ENCODE data around the gene SPIN1. TPM values are rescaled to one million over a fixed set of nuclear protein-coding genes. Genes with fewer than 3 reads are reported as not detected.

Gene SPIN1
- total RNA-seq, 2 experiments from 2014 or later = 20.0 to 39.0 TPM

- intact Hi-C loops (cut with micrococcal nuclease; ENCODE audit: unreplicated experiment) = loop anchor here (5.0 kb wide), 1 partner anchor 42 kb away; no protein-coding TSS in a partner anchor
Measured at GRCh38 chr9:88435336-88435735, 47.1 kb downstream of the SPIN1 start.

GRCh38 chr9:88436379-88436778 is 48.1 kb downstream of the SPIN1 start:
- DNase-seq (ENCODE audit: low spot score) = no peak
- POLR2A ChIA-PET = no interaction called here
- no TSS peak for BruUV-seq (replicated peaks)
- H4K20me1 ChIP-seq (ENCODE audit: insufficient read depth, low read length) = no peaks in the 10 kb centered on the region
- CTCF ChIA-PET (ENCODE audit: unreplicated experiment) = no interaction called here
- no peak overlapping the region for H3K4me2 ChIP-seq (ENCODE audit: low read length)
- no peaks in the 10 kb centered on the region for H3K9me2 ChIP-seq (ENCODE audit: insufficient read depth, low read length)
- peaks cover 30% of the 10 kb centered on the region for H3K36me3 ChIP-seq (ENCODE audit: insufficient read depth, low read length)
- no peak overlapping the region for H3K4me3 ChIP-seq (ENCODE audit: low read depth, low read length, poor library complexity, severe bottlenecking)
- no peak for TF ChIP-seq CTCF (conservative IDR thresholded peaks at IDR 0.05; ENCODE audit: low read length)
- TF ChIP-seq EZH2phosphoT487 (IDR thresholded peaks at IDR 0.05; ENCODE audit: borderline replicate concordance, low read depth, low read length) = no peak
- H2AFZ ChIP-seq (ENCODE audit: low read length) = no peak overlapping the region
- H3K27ac ChIP-seq (ENCODE audit: low read depth, low read length, poor library complexity, severe bottlenecking) = no peak overlapping the region
- intact Hi-C loops (cut with micrococcal nuclease; ENCODE audit: unreplicated experiment) = loop anchor here (5.0 kb wide), 1 partner anchor 41 kb away; no protein-coding TSS in a partner anchor
- H3K9me3 ChIP-seq (ENCODE audit: low read length) = no peaks in the 10 kb centered on the region
- no peaks in the 10 kb centered on the region for H3K79me2 ChIP-seq (ENCODE audit: insufficient read depth, low read depth, low read length)
- H3K4me1 ChIP-seq (ENCODE audit: insufficient read depth, low read length, poor library complexity, severe bottlenecking) = no peaks in the 10 kb centered on the region

More at GRCh38 chr9:88435336-88435735, 47.1 kb downstream of the SPIN1 start:
- ChIA-PET CTCF (ENCODE audit: unreplicated experiment) (no interaction called here), POLR2A (no interaction called here)
- H3K9me2 ChIP-seq (ENCODE audit: insufficient read depth, low read length) = no peaks in the 10 kb centered on the region
- no peaks in the 10 kb centered on the region for H3K4me1 ChIP-seq (ENCODE audit: insufficient read depth, low read length, poor library complexity, severe bottlenecking)
- TF ChIP-seq CTCF (conservative IDR thresholded peaks at IDR 0.05; ENCODE audit: low read length) (no peak), EZH2phosphoT487 (IDR thresholded peaks at IDR 0.05; ENCODE audit: borderline replicate concordance, low read depth, low read length) (no peak)
- no peak overlapping the region for H3K27ac ChIP-seq (ENCODE audit: low read depth, low read length, poor library complexity, severe bottlenecking)
- H3K36me3 ChIP-seq (ENCODE audit: insufficient read depth, low read length) = peaks cover 26% of the 10 kb centered on the region
- H3K9me3 ChIP-seq (ENCODE audit: low read length) = no peaks in the 10 kb centered on the region
- H3K79me2 ChIP-seq (ENCODE audit: insufficient read depth, low read depth, low read length) = no peaks in the 10 kb centered on the region
- no peak for DNase-seq (ENCODE audit: low spot score)
- H4K20me1 ChIP-seq (ENCODE audit: insufficient read depth, low read length) = no peaks in the 10 kb centered on the region
- no peak overlapping the region for H3K4me2 ChIP-seq (ENCODE audit: low read length)
- no peak overlapping the region for H2AFZ ChIP-seq (ENCODE audit: low read length)
- no peak overlapping the region for H3K4me3 ChIP-seq (ENCODE audit: low read depth, low read length, poor library complexity, severe bottlenecking)
- no TSS peak for BruUV-seq (replicated peaks)

DNA sequence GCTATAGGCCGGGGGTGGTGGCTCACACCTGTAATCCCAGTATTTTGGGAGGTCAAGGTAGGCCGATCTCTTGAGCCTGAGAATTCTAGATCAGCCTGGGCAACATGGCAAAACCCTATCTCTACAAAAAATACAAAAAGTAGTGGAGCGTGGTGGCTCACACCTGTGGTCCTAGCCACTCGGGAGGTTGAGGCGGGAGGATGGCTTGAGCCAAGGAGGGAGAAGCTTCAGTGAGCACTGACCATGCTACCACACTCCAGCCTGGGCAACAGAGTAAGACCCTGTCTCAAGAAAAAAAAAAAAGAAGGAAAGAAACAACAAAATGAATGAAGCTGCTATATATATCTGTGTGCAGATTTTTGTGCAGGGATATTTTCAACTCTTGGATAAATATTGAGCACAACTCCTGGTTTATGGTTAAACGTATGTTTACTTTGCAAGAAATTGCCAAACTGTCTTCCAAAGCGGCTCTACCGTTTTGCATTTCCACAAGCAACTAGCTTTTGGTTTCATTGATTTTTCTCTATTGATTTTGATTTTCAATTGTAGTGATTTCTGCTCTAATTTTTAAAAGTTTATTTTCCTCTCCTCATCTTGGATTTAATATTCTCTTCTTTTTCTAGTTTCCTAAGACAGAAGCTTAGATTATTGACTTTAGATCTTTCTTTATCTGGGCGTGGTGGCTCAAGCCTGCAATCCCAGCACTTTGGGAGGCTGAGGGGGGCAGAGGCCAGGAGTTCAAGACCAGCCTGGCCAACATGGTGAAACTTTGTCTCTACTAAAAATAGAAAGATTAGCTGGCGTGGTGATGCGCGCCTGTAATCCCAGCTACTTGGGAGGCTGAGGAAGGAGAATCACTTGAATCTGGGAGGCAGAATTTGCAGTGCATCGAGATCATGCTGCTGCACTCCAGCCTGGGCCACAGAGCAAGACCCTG is 49.2 kb downstream of the SPIN1 start:
- no peak overlapping the region for H3K4me2 ChIP-seq (ENCODE audit: low read length)
- POLR2A ChIA-PET = interaction anchor here (0.6 kb wide), 1 partner anchor 265 kb away, joined by 3 read pairs; no protein-coding TSS in a partner anchor

More for the DNA sequence above, 49.2 kb downstream of the SPIN1 start:
- no peak overlapping the region for H3K27ac ChIP-seq (ENCODE audit: low read depth, low read length, poor library complexity, severe bottlenecking)
- no TSS peak for BruUV-seq (replicated peaks)
- TF ChIP-seq CTCF (conservative IDR thresholded peaks at IDR 0.05; ENCODE audit: low read length) (no peak), EZH2phosphoT487 (IDR thresholded peaks at IDR 0.05; ENCODE audit: borderline replicate concordance, low read depth, low read length) (no peak)
- H3K9me2 ChIP-seq (ENCODE audit: insufficient read depth, low read length) = no peaks in the 10 kb centered on the region
- H3K36me3 ChIP-seq (ENCODE audit: insufficient read depth, low read length) = peaks cover 30% of the 10 kb centered on the region
- no peaks in the 10 kb centered on the region for H3K9me3 ChIP-seq (ENCODE audit: low read length)
- no peak for DNase-seq (ENCODE audit: low spot score)
- no peak overlapping the region for H2AFZ ChIP-seq (ENCODE audit: low read length)
- no peaks in the 10 kb centered on the region for H4K20me1 ChIP-seq (ENCODE audit: insufficient read depth, low read length)
- no peaks in the 10 kb centered on the region for H3K4me1 ChIP-seq (ENCODE audit: insufficient read depth, low read length, poor library complexity, severe bottlenecking)
- intact Hi-C loops (cut with micrococcal nuclease; ENCODE audit: unreplicated experiment) = loop anchor here (5.0 kb wide), 1 partner anchor 40 kb away; no protein-coding TSS in a partner anchor
- H3K4me3 ChIP-seq (ENCODE audit: low read depth, low read length, poor library complexity, severe bottlenecking) = no peak overlapping the region
- CTCF ChIA-PET (ENCODE audit: unreplicated experiment) = no interaction called here
- H3K79me2 ChIP-seq (ENCODE audit: insufficient read depth, low read depth, low read length) = no peaks in the 10 kb centered on the region
